Memory B cell (primary cell): ENCODE data around the gene ANKS1A.

Source experiments
- ATAC-seq: fragments of 150-1000 bp; cut with Tn5 transposase; 2 replicates; pipeline ENCODE4 v1.10.0; 2021; ENCODE audit warnings: low read depth, mild to moderate bottlenecking, moderate library complexity
- DNase-seq, 2 donors: peaks; one replicate each; pipeline ENCODE4 v3.0.0; 2022; ENCODE audit warnings: low spot score in 2 of 2
- H3K27ac Mint-ChIP-seq: one replicate; pipeline ENCODE4 v1.8.0; 2022; ENCODE audit warnings: mild to moderate bottlenecking, moderate library complexity, mixed read lengths
- H3K27me3 Mint-ChIP-seq: one replicate; pipeline ENCODE4 v1.8.0; 2022; ENCODE audit warnings: mixed read lengths
- H3K36me3 Mint-ChIP-seq: one replicate; pipeline ENCODE4 v1.8.0; 2022; ENCODE audit warnings: mild to moderate bottlenecking, mixed read lengths
- H3K4me1 Mint-ChIP-seq: one replicate; pipeline ENCODE4 v1.8.0; 2022; ENCODE audit warnings: mixed read lengths
- H3K4me3 Mint-ChIP-seq: one replicate; pipeline ENCODE4 v1.8.0; 2022; ENCODE audit warnings: mild to moderate bottlenecking, moderate library complexity, mixed read lengths
- H3K9me3 Mint-ChIP-seq: one replicate; pipeline ENCODE4 v1.8.0; 2022; ENCODE audit warnings: mixed read lengths

Gene ANKS1A

DNA sequence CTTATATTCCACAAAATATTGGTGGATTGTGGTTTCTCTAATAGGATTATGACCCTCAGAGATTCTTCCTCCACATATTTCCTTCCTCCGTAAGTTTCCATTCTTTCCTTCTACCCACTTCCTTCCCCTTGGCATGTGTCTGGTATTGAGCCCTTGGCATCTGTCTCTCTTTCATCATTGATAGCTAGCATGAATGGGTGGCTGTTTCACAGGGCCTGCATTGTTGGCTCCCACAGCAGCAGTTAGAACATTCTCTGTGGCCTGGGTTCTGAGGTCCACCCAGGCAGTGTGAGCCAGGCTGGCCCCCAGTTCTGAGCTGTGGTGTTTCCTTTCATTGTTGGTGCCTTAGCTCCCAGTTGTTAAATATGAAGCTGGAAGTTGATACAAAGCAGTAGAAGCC, 125.3 kb downstream of the ANKS1A start:
- Mint-ChIP-seq H3K36me3 (peaks cover 12% of the 10 kb centered on the region), H3K4me3 (no peak overlapping the region), H3K4me1 (no peaks in the 10 kb centered on the region), H3K27ac (no peak overlapping the region), H3K27me3 (no peaks in the 10 kb centered on the region), H3K9me3 (no peaks in the 10 kb centered on the region)
- no peak for DNase-seq
- ATAC-seq = no peak

DNA sequence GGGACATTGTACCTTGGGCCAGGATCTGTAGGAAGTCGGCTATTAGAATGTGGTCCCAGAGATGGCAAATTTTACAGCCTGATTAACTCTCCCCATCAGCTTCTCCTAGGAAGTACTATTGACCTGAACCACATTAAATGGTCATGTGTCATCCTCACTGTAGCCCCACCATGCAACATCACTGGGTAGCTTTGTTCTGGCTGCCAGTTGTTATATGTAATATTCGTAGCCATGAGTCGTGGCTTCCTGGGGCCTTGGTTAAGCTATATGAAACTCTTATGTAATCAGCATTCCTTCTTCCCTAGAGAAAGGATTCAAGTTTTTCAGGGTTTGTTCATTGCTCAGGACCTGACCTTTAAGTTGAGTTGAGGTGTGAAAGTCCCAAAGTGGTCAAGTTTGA, 125.7 kb downstream of the ANKS1A start:
- ATAC-seq = no peak
- H3K4me1 Mint-ChIP-seq = no peaks in the 10 kb centered on the region
- DNase-seq = no peak
- H3K27me3 Mint-ChIP-seq = no peaks in the 10 kb centered on the region
- no peaks in the 10 kb centered on the region for H3K9me3 Mint-ChIP-seq
- H3K27ac Mint-ChIP-seq = no peak overlapping the region
- peaks cover 15% of the 10 kb centered on the region for H3K36me3 Mint-ChIP-seq
- no peak overlapping the region for H3K4me3 Mint-ChIP-seq

DNA sequence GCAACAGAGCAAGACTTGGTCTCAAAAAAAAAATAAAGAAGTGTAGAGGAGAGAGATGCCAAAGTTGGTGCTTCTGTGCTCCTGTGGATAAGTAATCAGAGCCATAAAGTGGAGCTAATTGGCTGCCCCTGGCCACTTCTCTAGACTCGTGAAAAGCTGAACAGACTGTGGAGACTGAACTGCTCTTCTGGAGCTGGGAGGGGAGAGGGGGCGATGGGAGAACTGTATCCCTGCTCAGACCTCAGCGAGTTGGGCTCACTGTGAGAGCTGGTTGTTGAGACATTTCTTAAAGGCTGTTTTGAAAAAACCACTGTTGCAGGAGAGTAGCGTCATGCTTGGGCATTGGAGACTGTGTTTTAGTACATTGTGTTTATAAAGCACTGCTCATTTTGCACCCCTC, 126.4 kb downstream of the ANKS1A start:
- Mint-ChIP-seq H3K4me3 (no peak overlapping the region), H3K36me3 (peaks cover 17% of the 10 kb centered on the region), H3K9me3 (no peaks in the 10 kb centered on the region), H3K4me1 (no peaks in the 10 kb centered on the region), H3K27me3 (no peaks in the 10 kb centered on the region), H3K27ac (no peak overlapping the region)
- no peak for DNase-seq
- ATAC-seq = no peak

DNA sequence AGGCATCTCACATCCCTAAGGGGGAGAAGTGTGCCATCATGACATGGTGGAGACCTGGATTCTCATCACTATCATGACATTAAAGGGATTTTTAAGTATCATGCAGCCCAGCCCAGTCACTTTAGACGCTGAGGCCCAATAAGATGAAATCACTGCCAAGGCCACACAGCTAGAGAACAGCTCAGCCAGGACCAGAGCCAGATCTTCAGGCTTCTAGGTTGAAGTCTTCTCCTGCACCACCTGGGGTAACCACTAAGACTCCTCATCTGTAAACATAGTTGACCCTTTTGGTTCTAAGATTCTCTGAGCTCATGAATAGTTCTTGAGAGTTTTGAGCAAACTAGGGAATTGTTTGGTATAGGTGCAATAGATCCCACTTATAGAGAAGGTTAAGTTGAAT, 126.9 kb downstream of the ANKS1A start:
- Mint-ChIP-seq H3K4me3 (no peak overlapping the region), H3K27ac (no peak overlapping the region), H3K36me3 (peaks cover 17% of the 10 kb centered on the region), H3K27me3 (no peaks in the 10 kb centered on the region), H3K4me1 (no peaks in the 10 kb centered on the region), H3K9me3 (no peaks in the 10 kb centered on the region)
- no peak for ATAC-seq
- DNase-seq = no peak

DNA sequence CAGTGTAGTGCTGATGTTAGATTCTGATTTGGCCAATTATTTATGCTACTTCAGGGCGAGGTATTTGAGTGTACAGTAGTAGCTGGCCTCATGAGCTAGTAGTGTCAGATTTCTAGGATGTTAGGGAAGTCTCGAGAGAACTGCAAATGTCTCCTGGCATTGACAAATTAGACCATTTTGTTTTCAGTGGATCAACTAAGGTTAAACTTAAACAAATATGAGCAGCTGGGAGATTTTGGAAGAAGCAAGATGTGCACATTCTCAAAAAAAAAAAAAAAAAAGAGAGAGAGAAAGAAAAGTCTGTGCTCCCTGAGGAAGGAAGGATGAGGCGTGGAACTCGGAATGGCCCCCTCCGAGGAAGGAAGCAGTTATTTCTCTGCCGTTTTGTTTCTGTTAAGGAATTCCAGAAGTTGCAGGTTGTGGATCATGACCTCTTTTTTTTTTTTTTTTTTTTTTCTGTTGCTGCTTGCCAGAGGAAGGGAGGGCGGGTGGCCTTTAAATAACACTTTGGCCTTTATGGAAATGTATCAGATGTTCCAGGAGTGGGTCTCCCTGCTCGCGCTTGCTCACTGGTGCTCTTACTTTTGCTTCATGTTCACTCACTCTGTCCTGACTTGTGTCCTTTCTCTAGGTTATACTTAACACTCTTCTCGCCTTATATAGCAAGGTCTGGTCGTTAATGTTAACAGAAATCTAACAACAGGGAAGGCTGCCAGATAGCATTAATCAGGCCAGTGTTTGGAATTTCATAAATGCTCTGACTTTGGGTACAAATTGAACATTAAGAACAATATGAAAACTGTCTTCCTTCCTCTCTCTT, 127.7 kb downstream of the ANKS1A start:
- H3K36me3 Mint-ChIP-seq = peaks cover 17% of the 10 kb centered on the region
- ATAC-seq (no peak), DNase-seq (no peak)
- no peak overlapping the region for H3K27ac Mint-ChIP-seq
- H3K4me1 Mint-ChIP-seq = no peaks in the 10 kb centered on the region
- no peaks in the 10 kb centered on the region for H3K27me3 Mint-ChIP-seq
- no peaks in the 10 kb centered on the region for H3K9me3 Mint-ChIP-seq
- no peak overlapping the region for H3K4me3 Mint-ChIP-seq

DNA sequence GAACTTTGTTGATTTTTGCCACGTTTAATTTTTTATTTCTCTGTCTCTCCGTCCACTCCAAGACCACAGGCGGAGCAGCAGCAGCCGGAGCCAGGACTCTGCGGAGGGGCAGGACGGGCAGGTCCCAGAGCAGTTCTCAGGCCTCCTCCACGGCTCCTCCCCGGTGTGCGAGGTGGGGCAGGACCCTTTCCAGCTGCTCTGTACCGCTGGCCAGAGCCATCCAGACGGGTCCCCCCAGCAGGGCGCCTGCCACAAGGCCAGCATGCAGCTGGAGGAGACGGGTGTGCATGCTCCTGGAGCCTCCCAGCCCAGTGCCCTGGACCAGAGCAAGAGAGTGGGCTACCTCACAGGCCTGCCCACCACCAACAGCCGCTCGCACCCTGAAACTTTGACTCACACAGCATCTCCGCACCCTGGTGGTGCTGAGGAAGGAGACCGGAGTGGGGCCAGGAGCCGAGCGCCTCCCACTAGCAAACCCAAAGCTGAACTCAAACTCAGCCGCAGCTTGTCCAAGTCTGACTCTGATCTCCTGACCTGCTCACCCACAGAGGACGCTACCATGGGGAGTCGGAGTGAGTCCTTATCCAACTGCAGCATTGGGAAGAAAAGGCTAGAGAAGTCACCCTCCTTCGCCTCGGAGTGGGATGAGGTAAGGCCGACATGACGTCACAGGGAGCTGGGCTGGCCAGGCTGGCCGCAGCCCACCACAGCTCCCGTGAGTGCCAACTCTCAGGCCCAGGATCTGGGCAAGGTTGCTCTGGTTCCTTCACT, 128.5 kb downstream of the ANKS1A start:
- H3K4me1 Mint-ChIP-seq = no peaks in the 10 kb centered on the region
- H3K9me3 Mint-ChIP-seq = no peaks in the 10 kb centered on the region
- H3K36me3 Mint-ChIP-seq = peaks cover 17% of the 10 kb centered on the region
- no peaks in the 10 kb centered on the region for H3K27me3 Mint-ChIP-seq
- ATAC-seq (no peak), DNase-seq (no peak)
- no peak overlapping the region for H3K4me3 Mint-ChIP-seq
- no peak overlapping the region for H3K27ac Mint-ChIP-seq

DNA sequence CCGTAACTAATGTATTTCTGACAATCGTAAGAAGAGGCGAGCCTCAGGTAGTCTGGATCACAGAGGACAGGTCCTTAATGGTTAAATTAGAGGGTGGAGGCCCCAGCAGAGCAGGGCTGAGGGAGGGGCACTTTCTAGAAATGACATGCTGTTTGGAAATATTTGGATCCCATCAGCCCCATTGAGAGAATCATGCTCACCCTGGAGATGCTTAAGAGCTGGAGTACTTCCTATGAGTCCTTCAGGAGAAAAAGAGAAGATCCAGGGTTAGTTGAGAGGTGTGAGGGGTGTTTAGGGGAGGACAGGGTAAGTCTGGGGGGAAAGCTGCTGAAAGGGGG, 129.1 kb downstream of the ANKS1A start:
- DNase-seq = no peak
- Mint-ChIP-seq H3K36me3 (peaks cover 17% of the 10 kb centered on the region), H3K9me3 (no peaks in the 10 kb centered on the region), H3K27ac (no peak overlapping the region), H3K27me3 (no peaks in the 10 kb centered on the region), H3K4me1 (no peaks in the 10 kb centered on the region), H3K4me3 (no peak overlapping the region)
- no peak for ATAC-seq

DNA sequence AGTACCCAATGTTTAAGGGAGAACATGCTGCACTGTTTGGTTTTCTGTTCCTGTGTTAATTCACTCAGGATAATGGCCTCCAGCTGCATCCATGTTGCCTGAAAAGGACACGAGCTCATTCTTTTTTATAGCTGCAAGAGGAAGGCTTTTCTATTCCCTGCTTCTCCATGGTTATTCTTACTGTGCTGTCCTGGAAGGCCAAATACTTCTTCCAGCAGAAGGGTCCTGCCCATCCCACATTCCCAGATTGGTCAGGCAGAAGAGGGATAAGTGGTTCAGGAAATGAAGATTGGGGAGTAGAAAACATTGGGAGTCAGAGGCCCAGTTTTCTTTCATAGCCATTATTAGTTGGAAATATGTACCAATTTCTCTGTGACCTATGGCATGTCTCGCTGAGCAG, 129.7 kb downstream of the ANKS1A start:
- Mint-ChIP-seq H3K36me3 (peaks cover 17% of the 10 kb centered on the region), H3K27ac (no peak overlapping the region), H3K4me1 (no peaks in the 10 kb centered on the region), H3K4me3 (no peak overlapping the region), H3K9me3 (no peaks in the 10 kb centered on the region), H3K27me3 (no peaks in the 10 kb centered on the region)
- ATAC-seq (no peak), DNase-seq (no peak)

DNA sequence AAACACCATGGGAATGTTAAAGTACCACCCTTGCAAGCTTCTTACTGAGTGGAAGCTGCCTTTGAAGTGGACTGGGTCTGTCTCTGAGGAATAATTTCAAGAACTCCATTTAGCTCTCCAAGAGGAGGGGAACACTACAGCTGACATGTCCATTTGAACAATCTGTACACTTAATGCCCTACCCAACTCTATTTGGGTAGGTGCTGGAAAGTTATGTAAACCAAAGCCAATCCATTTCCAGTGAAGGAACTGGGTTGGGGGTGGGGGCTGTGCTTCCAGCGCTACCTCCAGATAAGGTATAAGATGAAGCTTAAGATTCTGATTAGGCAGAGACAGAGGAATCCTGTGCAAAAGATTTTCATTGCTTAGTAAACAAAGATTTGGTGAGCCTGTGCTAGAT, 130.1 kb downstream of the ANKS1A start:
- Mint-ChIP-seq H3K9me3 (no peaks in the 10 kb centered on the region), H3K36me3 (peaks cover 17% of the 10 kb centered on the region), H3K27me3 (no peaks in the 10 kb centered on the region), H3K27ac (no peak overlapping the region), H3K4me3 (no peak overlapping the region), H3K4me1 (no peaks in the 10 kb centered on the region)
- no peak for ATAC-seq
- no peak for DNase-seq

DNA sequence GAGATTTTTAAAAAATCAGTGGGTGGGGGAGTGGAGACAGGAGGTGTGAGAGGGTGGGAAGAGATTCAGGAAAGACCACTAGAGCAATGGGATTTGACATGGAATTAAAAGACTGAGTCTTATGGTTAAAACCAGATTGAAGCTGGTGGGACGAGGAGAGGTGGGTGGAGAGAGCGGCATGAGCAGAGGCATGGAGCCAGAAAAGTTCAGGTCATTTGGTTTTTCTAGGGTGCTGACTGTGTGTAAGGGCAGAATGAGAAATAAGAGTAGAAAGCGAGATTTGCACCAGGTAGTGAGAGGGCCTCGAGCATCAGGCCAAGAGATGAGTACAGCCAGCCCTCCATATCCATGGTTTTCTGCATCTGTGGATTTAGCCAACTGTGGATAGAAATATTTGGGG, 130.8 kb downstream of the ANKS1A start:
- Mint-ChIP-seq H3K4me3 (no peak overlapping the region), H3K27ac (no peak overlapping the region), H3K36me3 (peaks cover 14% of the 10 kb centered on the region), H3K4me1 (peaks cover 2% of the 10 kb centered on the region), H3K27me3 (no peaks in the 10 kb centered on the region), H3K9me3 (no peaks in the 10 kb centered on the region)
- DNase-seq (no peak), ATAC-seq (no peak)

DNA sequence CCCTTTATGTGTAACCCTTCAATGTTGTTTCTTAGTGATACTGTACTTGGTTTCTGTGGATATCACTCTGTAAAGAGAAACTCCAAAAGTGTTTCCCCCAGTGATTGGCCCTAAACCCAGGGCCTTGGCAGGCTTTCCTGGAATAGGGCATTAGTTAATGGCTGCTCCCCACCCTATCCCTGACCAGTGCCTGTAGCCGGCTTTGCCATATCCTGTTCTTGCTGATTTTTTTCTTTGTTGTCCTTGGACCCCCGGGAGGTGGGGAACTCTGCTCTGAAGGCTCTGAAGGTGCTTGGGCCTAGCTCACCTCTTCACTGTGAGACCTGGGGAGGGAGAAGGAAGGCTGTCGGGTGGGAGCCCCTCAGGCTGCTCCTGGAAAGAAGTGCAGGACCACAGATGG, 131.9 kb downstream of the ANKS1A start:
- Mint-ChIP-seq H3K4me1 (peaks cover 2% of the 10 kb centered on the region), H3K27me3 (no peaks in the 10 kb centered on the region), H3K9me3 (no peaks in the 10 kb centered on the region), H3K27ac (no peak overlapping the region), H3K36me3 (peaks cover 17% of the 10 kb centered on the region), H3K4me3 (no peak overlapping the region)
- no peak for ATAC-seq
- no peak for DNase-seq

DNA sequence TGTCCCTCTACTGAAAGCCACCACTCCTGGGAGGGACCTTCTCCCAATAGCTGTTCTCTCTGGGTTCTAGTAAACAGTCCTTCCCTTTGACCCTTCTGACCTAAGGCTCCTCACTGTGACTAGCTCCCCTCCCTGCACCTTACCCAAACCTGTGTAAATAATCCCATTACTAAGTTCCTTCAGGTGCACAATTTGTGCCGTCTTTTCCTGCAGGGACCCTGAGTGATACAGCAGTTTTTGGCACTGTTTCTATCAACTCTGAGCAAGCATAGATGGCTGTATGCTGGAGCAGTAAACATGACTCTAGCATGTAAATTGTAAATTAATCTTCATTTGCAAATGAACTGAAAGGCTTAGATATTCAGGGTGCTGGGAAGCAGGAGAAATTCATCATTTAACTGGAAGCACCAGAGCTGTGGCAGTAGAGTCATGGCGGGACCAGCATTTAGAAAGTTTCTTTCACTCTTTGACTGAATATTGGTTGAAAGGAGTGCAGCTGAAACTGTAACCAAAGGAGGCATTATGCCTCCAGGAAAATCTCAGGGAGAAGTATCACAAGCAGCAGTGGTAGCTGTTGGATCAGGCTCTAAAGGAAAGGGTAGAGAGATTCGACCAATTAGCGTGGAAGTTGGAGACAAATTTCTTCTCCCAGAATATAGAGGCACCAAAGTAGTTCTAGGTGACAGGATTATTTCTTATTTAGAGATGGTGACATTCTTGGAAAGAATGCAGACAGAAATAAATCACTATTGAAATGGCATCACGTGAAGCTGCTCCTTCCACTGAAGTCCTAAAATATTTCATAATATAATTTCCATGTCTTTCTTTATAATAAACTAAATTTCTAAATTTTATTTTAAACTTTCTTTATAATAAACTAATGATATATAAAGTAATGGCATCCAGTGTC, 134.3 kb downstream of the ANKS1A start:
- ATAC-seq (no peak), DNase-seq (no peak)
- Mint-ChIP-seq H3K27ac (no peak overlapping the region), H3K27me3 (no peaks in the 10 kb centered on the region), H3K36me3 (peaks cover 19% of the 10 kb centered on the region), H3K4me1 (peaks cover 2% of the 10 kb centered on the region), H3K9me3 (no peaks in the 10 kb centered on the region), H3K4me3 (no peak overlapping the region)

DNA sequence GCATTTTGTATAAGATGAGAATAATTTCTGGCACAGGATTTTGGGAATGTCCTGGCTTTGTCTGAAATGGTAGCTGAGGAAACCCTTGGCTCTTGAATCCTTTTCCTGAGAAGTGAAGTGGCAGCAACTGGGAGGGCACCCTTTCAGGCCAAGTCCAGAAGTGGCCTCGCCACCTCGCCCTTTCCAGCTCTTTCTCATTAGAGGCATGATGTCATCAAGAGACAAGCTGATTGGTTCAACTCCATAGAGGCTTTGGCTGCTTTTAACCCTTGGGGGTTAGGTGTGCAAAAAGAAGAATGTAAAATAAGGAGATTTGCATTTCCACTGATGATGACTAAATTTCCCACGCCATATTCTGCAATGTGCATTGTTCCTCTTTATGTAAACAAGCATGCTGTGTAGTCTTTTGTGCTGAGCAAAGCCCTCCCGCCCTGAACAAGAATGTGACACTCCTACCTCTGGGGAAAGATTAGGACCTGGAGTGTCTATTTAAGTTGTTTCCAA, 135.5 kb downstream of the ANKS1A start:
- ATAC-seq = no peak
- peaks cover 2% of the 10 kb centered on the region for H3K4me1 Mint-ChIP-seq
- H3K9me3 Mint-ChIP-seq = no peaks in the 10 kb centered on the region
- H3K36me3 Mint-ChIP-seq = peaks cover 12% of the 10 kb centered on the region
- DNase-seq = no peak
- no peak overlapping the region for H3K27ac Mint-ChIP-seq
- H3K4me3 Mint-ChIP-seq = no peak overlapping the region
- H3K27me3 Mint-ChIP-seq = no peaks in the 10 kb centered on the region
